HFF-Myc (cell line): ENCODE data around the gene POLR1H.

Experiments
- DNase-seq: peaks from one replicate; pipeline ENCODE4 v3.0.0-alpha.2; 2011; ENCODE audit warnings: low read depth; ENCODE audit errors: extremely low read depth
- H3K4me3 ChIP-seq: replicated peaks from 2 replicates; pipeline ENCODE4 v1.5.1; 2011; ENCODE audit warnings: low read depth, mild to moderate bottlenecking, control low read depth, low read length
- TF ChIP-seq, protein P1 (sequence below): IDR thresholded peaks from 2 replicates; pipeline ENCODE4 v1.5.1; 2012; ENCODE audit warnings: mild to moderate bottlenecking, low read depth, low read length, control low read depth; ENCODE audit errors: missing control alignments

The POLR1H gene

GRCh38 chr6:30042476-30042875, 18.6 kb upstream of the POLR1H start:
- H3K4me3 ChIP-seq: no peak overlapping the region
- TF ChIP-seq, protein P1, sequence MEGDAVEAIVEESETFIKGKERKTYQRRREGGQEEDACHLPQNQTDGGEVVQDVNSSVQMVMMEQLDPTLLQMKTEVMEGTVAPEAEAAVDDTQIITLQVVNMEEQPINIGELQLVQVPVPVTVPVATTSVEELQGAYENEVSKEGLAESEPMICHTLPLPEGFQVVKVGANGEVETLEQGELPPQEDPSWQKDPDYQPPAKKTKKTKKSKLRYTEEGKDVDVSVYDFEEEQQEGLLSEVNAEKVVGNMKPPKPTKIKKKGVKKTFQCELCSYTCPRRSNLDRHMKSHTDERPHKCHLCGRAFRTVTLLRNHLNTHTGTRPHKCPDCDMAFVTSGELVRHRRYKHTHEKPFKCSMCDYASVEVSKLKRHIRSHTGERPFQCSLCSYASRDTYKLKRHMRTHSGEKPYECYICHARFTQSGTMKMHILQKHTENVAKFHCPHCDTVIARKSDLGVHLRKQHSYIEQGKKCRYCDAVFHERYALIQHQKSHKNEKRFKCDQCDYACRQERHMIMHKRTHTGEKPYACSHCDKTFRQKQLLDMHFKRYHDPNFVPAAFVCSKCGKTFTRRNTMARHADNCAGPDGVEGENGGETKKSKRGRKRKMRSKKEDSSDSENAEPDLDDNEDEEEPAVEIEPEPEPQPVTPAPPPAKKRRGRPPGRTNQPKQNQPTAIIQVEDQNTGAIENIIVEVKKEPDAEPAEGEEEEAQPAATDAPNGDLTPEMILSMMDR: no peak
- no peak for DNase-seq

DNA sequence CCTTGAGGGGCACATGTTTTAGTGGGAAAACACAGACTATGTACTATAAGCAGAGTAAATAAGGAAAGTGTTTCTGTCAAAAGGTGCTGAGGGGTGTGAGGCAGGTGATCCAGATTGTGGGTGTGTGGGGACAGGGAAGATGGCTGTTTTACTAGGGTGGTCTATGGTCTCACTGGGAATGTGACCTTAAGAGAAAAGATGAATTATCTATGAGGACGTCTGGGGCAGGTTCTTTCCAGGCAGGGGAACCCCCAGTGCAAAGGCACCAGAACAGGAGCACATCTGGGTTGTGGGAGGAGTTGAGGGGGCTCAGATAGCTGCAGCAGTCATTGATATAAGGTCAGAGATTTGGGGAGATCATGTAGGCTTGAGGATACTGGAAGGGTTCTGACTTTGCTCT, 18.2 kb upstream of the POLR1H start:
- no peak overlapping the region for H3K4me3 ChIP-seq
- DNase-seq: no peak
- TF ChIP-seq, protein P1: no peak

DNA sequence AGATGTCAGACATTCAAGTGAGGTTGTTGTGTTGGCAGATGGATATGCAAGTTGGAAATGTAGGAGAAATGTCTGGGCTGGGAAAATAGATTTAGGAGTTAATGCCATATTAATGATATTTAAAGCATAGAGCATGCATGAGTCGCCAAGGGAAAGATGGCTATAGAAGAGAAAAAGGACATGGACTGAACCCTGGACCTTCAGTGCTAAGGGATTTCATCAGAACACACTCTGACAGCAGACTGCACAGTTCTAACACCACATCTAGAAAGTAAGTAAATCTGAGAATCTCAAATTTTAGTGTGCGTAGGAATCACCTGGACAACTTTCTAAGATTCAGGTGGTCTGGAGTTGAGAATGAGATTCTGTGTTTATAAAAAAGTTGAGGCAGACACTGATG, 17.3 kb upstream of the POLR1H start:
- no peak overlapping the region for H3K4me3 ChIP-seq
- TF ChIP-seq, protein P1: no peak
- no peak for DNase-seq

DNA sequence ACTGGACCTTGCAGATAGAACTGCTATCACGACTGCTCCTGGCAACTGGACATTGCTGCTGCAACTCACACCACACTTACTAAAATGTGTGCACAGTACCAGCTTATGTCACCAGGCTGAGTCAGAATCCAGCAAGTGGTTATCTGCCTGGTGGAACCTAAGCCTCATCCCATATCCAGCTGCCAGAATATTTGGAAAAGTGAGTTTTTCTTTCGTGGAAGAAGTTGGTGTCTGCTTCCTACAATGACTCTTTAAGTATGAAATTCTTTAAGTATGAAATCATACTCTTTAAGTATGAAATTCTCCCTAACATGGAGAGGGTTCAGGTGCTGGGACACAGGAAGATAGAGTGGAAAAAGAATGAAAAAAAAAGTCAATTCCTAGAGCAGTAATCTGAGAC, 16.4 kb upstream of the POLR1H start:
- DNase-seq: no peak
- no peak overlapping the region for H3K4me3 ChIP-seq
- TF ChIP-seq, protein P1: no peak

DNA sequence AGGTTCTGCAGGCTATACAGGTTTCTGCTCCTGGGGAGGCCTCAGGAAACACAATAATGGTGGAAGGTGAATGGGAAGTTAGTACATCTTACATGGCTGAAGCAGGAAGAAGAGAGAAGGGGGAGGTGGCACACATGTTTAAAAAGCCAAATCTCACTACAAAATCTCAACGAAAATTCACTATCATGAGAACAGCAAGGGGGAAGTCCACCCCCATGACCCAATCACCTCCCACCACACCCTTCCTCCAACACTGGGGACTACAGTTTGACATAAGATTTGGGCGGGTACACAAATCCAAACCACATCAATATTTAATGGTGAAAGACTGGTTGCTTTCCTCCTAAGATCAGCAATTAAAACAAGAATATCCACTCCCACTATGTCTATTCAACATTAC, 13.8 kb upstream of the POLR1H start:
- TF ChIP-seq, protein P1: no peak
- no peak for DNase-seq
- H3K4me3 ChIP-seq: no peak overlapping the region

- TF ChIP-seq, protein P1: no peak
- no peak overlapping the region for H3K4me3 ChIP-seq
- DNase-seq: no peak
Measured at GRCh38 chr6:30053682-30054081, 7.4 kb upstream of the POLR1H start.

- no peak overlapping the region for H3K4me3 ChIP-seq
- TF ChIP-seq, protein P1: no peak
- no peak for DNase-seq
Measured at GRCh38 chr6:30055513-30055912, 5.6 kb upstream of the POLR1H start.
